Prostate gland (tissue), 2 donors: ENCODE data around the gene LRRC42. TPM values are rescaled to one million over a fixed set of nuclear protein-coding genes. Genes with fewer than 3 reads are reported as not detected.

ENCODE experiments used
- DNase-seq: peaks from one replicate; pipeline ENCODE4 v3.0.0-alpha.2; 2019; ENCODE audit warnings: low spot score
- H3K27ac ChIP-seq, 2 donors: fragments of 200-600 bp; sonication (generic); 2 replicates each; pipeline ENCODE4 v1.5.1; 2017 to 2019
- H3K27me3 ChIP-seq: fragments of 200-600 bp; sonication (generic); replicated peaks from 2 replicates; pipeline ENCODE4 v1.5.1; 2019; ENCODE audit not compliant: insufficient read depth
- H3K36me3 ChIP-seq, 2 donors: fragments of 200-600 bp; sonication (generic); 1 replicate in 1 of 2; 2 replicates in 1 of 2; pipeline versions ENCODE4 v1.5.1 to v1.8.1; 2017 to 2019
- H3K4me1 ChIP-seq: fragments of 200-600 bp; sonication (generic); replicated peaks from 2 replicates; pipeline ENCODE4 v1.5.1; 2019
- H3K4me3 ChIP-seq, 2 donors: fragments of 200-600 bp; sonication (generic); 2 replicates each; pipeline ENCODE4 v1.5.1; 2017 to 2019
- H3K9me3 ChIP-seq: fragments of 200-600 bp; sonication (generic); 2 replicates; pipeline ENCODE4 v1.5.1; 2017
- POLR2A ChIP-seq: fragments of 450-650 bp; IDR thresholded peaks from one replicate; pipeline ENCODE4 v1.6.1; 2016; ENCODE audit warnings: antibody characterized with exemption, mild to moderate bottlenecking
- POLR2AphosphoS5 ChIP-seq: sonication (generic); formaldehyde crosslinking; IDR thresholded peaks from one replicate; pipeline ENCODE4 v1.6.1; 2017; ENCODE audit warnings: antibody characterized with exemption
- WGBS: methylation state at CpG from one replicate; pipeline ENCODE4 v1.1.5; 2018; 5-methylcytosine and 5-hydroxymethylcytosine counted together
- intact Hi-C: fragments of 100-400 bp; cut with DNase I; formaldehyde crosslinking; loops from one replicate; pipeline ENCODE4 v1.14.2; 2022
- total RNA-seq, 2 donors: library from RNA; depleted of rRNA; stranded (reverse); fragments of >200 nt; gene quantifications; one replicate each; pipeline ENCODE4 v1.1.0, GENCODE V29; 2016

The LRRC42 gene
- total RNA-seq, 2 donors from 2014 or later, result 21.1 to 31.8 TPM

DNA sequence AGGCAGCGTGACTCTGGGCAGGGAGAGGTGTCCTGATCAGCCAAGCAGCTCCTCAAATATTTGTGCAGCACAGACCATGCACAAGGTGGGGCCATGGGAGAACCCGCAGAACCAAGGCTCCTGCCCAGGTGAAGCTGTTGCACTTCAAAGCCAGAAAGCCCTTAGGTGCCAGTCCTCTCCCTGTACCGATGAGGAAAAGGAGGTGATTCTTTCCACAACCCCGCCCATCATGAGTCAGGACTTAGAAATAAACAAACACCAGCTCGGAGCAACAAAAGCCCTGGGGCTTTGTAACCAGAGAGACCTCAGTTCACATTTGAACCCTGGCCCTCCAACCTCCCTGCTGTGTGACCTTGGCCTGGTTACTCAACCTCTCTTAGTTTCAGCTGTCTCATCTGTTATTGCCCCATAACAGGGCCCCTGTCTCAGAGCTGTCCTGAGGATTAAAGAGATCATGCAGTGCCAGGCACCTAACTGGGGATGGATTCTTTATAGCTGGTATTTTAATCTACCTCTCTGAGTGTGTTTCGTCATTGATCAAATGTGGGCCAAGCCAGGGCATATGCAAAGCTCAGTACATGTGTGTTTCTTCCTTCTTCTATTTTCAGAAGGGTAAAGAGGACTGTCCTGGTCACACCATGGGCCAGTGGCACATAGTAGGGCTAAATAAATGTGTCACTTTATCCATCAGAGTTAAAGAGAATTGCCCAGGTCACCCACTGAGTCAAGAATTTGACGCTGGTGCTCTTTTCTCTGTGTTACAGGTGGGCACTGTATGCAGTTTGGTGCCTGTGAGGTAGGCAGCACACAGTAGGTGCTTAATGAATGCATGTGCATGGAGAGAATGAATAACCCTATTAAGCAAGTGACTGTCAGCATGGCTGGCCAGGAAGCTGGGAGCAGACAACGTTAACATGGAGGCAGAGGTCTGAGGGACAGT, 70.5 kb downstream of the LRRC42 start:
- H3K4me1 ChIP-seq, result peaks cover 7% of the 10 kb centered on the region
- 54% methylated on average over 8 of the region's 8 CpGs for WGBS
- TF ChIP-seq POLR2AphosphoS5 (peak; percentile 81), POLR2A (no peak)
- H3K36me3 ChIP-seq, result no peaks in the 10 kb centered on the region
- no peaks in the 10 kb centered on the region for H3K27me3 ChIP-seq
- intact Hi-C loops, result no loop called here
- H3K4me3 ChIP-seq, result no peak overlapping the region
- peak overlapping the region; percentile 52 to 70 for H3K27ac ChIP-seq
- no peaks in the 10 kb centered on the region for H3K9me3 ChIP-seq
- peak; percentile 88 for DNase-seq

Other genes starting within 250 kb of the LRRC42 start
- 1 to 10 TPM; 1.1 to 8.1 TPM for gene GLIS1, start 207.2 kb upstream of the LRRC42 start, total RNA-seq
- 10 to 100 TPM; 15.3 to 20.6 TPM for gene NDC1, start 108.1 kb upstream of the LRRC42 start, total RNA-seq
- 100 to 1,000 TPM in 1 of 2 donors, 10 to 100 TPM in 1; 40.0 to 105 TPM for gene YIPF1, start 56.6 kb upstream of the LRRC42 start, total RNA-seq
- under 1 TPM in 1 of 2 donors, not detected in 1; 0.23 TPM for gene DIO1, start 52.2 kb upstream of the LRRC42 start, total RNA-seq
- 10 to 100 TPM; 13.7 to 18.9 TPM for gene IFT25, start 651 bp upstream of the LRRC42 start, total RNA-seq
- 1 to 10 TPM in 1 of 2 donors, under 1 TPM in 1; 0.55 to 3.3 TPM for gene LDLRAD1, start 71.8 kb downstream of the LRRC42 start, total RNA-seq
- gene TMEM59, start 106.9 kb downstream of the LRRC42 start, total RNA-seq, result 100 to 1,000 TPM; 394 to 817 TPM
- 1 to 10 TPM; 2.5 to 5.0 TPM for gene TCEANC2, start 107.3 kb downstream of the LRRC42 start, total RNA-seq
- gene CDCP2, start 206.7 kb downstream of the LRRC42 start, total RNA-seq, result under 1 TPM in 1 of 2 donors, not detected in 1; 0.23 TPM